Measurements from ENCODE around the gene SBF1. TPM values are rescaled to one million over a fixed set of nuclear protein-coding genes. Genes with fewer than 3 reads are reported as not detected.

The SBF1 gene
- total and polyA plus RNA-seq, 2 donors (not counting 1 experiment from before 2014, with no cell fraction given): 13.5 to 75.8 TPM

- Histone ChIP-seq H4K20me1 (ENCODE audit: control insufficient read depth, extremely low read depth, insufficient read depth, low read length) (no peaks in the 10 kb centered on the region), H3K36me3 (ENCODE audit: control insufficient read depth, insufficient read depth, low read length) (no peaks in the 10 kb centered on the region), H2AFZ (ENCODE audit: low read length) (no peak within 1 kb of the TSS), H3K79me2 (ENCODE audit: control insufficient read depth, insufficient read depth, low read length) (no peaks in the 10 kb centered on the region), H3K27me3 (ENCODE audit: control insufficient read depth, insufficient read depth, low read length) (peaks cover 18% of the 10 kb centered on the region), H3K9me3 (ENCODE audit: control insufficient read depth, insufficient read depth, low read depth, low read length) (no peaks in the 10 kb centered on the region), H3K4me2 (ENCODE audit: extremely low read depth, insufficient read depth, low read length) (no peak within 1 kb of the TSS), H3K4me1 (ENCODE audit: control insufficient read depth, extremely low read depth, insufficient read depth, low read length) (no peaks in the 10 kb centered on the region), H3K9ac (ENCODE audit: insufficient read depth, low read length) (no peak within 1 kb of the TSS), H3K4me3 (replicated peaks in 1 of 4; ENCODE audit: control extremely low read depth in 1 of 4, insufficient read depth in 1 of 4, low read depth in 3 of 4, low read length in 4 of 4) (no peak within 1 kb of the TSS), H3K27ac (ENCODE audit: insufficient read depth, low read length) (no peak within 1 kb of the TSS)
- no peak for TF ChIP-seq CTCF (conservative IDR thresholded peaks at IDR 0.05 in 1 of 2, IDR thresholded peaks at IDR 0.05 in 1 of 2; ENCODE audit: low read depth in 1 of 2, low read length in 2 of 2)
- peak; percentile 35 for TF ChIP-seq EZH2 (IDR thresholded peaks at IDR 0.05; ENCODE audit: low read length, missing control alignments)
- DNase-seq (ENCODE audit: low read depth in 2 of 2): no peak
These were observed 11.9 kb upstream of the SBF1 start, which contains the start of gene MIOX for GRCh38 chr22:50486561-50487289. Gene MIOX (plus strand): TSS chr22:50486859. CDS start chr22:50486898, 39 bp downstream.

GRCh38 chr22:50485221-50486131 lies 10.6 kb upstream of the SBF1 start:
- no peak for DNase-seq (ENCODE audit: low read depth in 2 of 2)

More at GRCh38 chr22:50485221-50486131, 10.6 kb upstream of the SBF1 start:
- TF ChIP-seq EZH2 (IDR thresholded peaks at IDR 0.05; ENCODE audit: low read length, missing control alignments): peak; percentile 9
- TF ChIP-seq CTCF (conservative IDR thresholded peaks at IDR 0.05 in 1 of 2, IDR thresholded peaks at IDR 0.05 in 1 of 2; ENCODE audit: low read depth in 1 of 2, low read length in 2 of 2): no peak
- Histone ChIP-seq H3K9me3 (ENCODE audit: control insufficient read depth, insufficient read depth, low read depth, low read length) (no peaks in the 10 kb centered on the region), H2AFZ (ENCODE audit: low read length) (no peak overlapping the region), H3K9ac (ENCODE audit: insufficient read depth, low read length) (no peak overlapping the region), H3K4me3 (replicated peaks in 1 of 4; ENCODE audit: control extremely low read depth in 1 of 4, insufficient read depth in 1 of 4, low read depth in 3 of 4, low read length in 4 of 4) (no peak overlapping the region), H3K27me3 (ENCODE audit: control insufficient read depth, insufficient read depth, low read length) (peaks cover 24% of the 10 kb centered on the region), H3K27ac (ENCODE audit: insufficient read depth, low read length) (no peak overlapping the region), H4K20me1 (ENCODE audit: control insufficient read depth, extremely low read depth, insufficient read depth, low read length) (no peaks in the 10 kb centered on the region), H3K79me2 (ENCODE audit: control insufficient read depth, insufficient read depth, low read length) (no peaks in the 10 kb centered on the region), H3K4me1 (ENCODE audit: control insufficient read depth, extremely low read depth, insufficient read depth, low read length) (no peaks in the 10 kb centered on the region), H3K36me3 (ENCODE audit: control insufficient read depth, insufficient read depth, low read length) (no peaks in the 10 kb centered on the region), H3K4me2 (ENCODE audit: extremely low read depth, insufficient read depth, low read length) (no peak overlapping the region)
